H9 (cell line): ENCODE results near the gene MRI1. TPM values are rescaled to one million over a fixed set of nuclear protein-coding genes. Genes with fewer than 3 reads are reported as not detected.

ENCODE experiments used
- DNase-seq: peaks from one replicate; pipeline ENCODE4 v3.0.0-alpha.2; 2017
- H2AFZ ChIP-seq: one replicate; pipeline ENCODE4 v1.6.1; 2013; ENCODE audit warnings: mild to moderate bottlenecking, low read length, control low read depth, moderate library complexity
- H2AK5ac ChIP-seq: 2 replicates; pipeline ENCODE4 v1.6.1; 2013; ENCODE audit warnings: low read length, control low read depth, mixed read lengths; ENCODE audit not compliant: insufficient read length
- H2BK120ac ChIP-seq: one replicate; pipeline ENCODE4 v1.6.1; 2013; ENCODE audit warnings: low read depth, mild to moderate bottlenecking, low read length, control low read depth, inconsistent platforms; ENCODE audit not compliant: poor library complexity, severe bottlenecking
- H2BK12ac ChIP-seq: 2 replicates; pipeline ENCODE4 v1.6.1; 2013; ENCODE audit warnings: low read length, control low read depth, mixed read lengths, low read depth; ENCODE audit not compliant: insufficient read length
- H2BK15ac ChIP-seq: 2 replicates; pipeline ENCODE4 v1.6.1; 2013; ENCODE audit warnings: low read depth, low read length, control low read depth
- H2BK20ac ChIP-seq: one replicate; pipeline ENCODE4 v1.6.1; 2013; ENCODE audit warnings: low read depth, mild to moderate bottlenecking, low read length, control low read depth, inconsistent platforms; ENCODE audit not compliant: poor library complexity, severe bottlenecking
- H2BK5ac ChIP-seq: 2 replicates; pipeline ENCODE4 v1.6.1; 2013; ENCODE audit warnings: low read length, control low read depth, mixed read lengths; ENCODE audit not compliant: insufficient read length
- H3K14ac ChIP-seq: 2 replicates; pipeline ENCODE4 v1.6.1; 2013; ENCODE audit warnings: low read length, control low read depth; ENCODE audit not compliant: insufficient read depth
- H3K18ac ChIP-seq: 2 replicates; pipeline ENCODE4 v1.6.1; 2013; ENCODE audit warnings: low read depth, mild to moderate bottlenecking, mixed read lengths, low read length, control low read depth; ENCODE audit not compliant: insufficient read length
- H3K23ac ChIP-seq: 2 replicates; pipeline ENCODE4 v1.6.1; 2013; ENCODE audit warnings: low read length, control low read depth, mixed read lengths, low read depth; ENCODE audit not compliant: insufficient read length
- H3K23me2 ChIP-seq: 2 replicates; pipeline ENCODE4 v1.6.1; 2013; ENCODE audit warnings: low read depth, mild to moderate bottlenecking, mixed read lengths, low read length, control low read depth; ENCODE audit not compliant: insufficient read length, poor library complexity, severe bottlenecking
- H3K27ac ChIP-seq: 2 replicates; pipeline ENCODE4 v1.5.1; 2013; ENCODE audit warnings: low read length, control low read depth, mixed read lengths, low read depth; ENCODE audit not compliant: insufficient read length
- H3K27me3 ChIP-seq: 2 replicates; pipeline ENCODE4 v1.6.1; 2013; ENCODE audit warnings: low read length, control low read depth, inconsistent platforms; ENCODE audit not compliant: insufficient read depth
- H3K4ac ChIP-seq: 2 replicates; pipeline ENCODE4 v1.6.1; 2013; ENCODE audit warnings: low read depth, mild to moderate bottlenecking, control low read depth, inconsistent platforms, low read length, moderate library complexity
- H3K4me1 ChIP-seq: 2 replicates; pipeline ENCODE4 v1.6.1; 2013; ENCODE audit warnings: low read length, control low read depth, inconsistent platforms; ENCODE audit not compliant: insufficient read depth
- H3K4me2 ChIP-seq: 2 replicates; pipeline ENCODE4 v1.6.1; 2013; ENCODE audit warnings: low read length, control low read depth, mixed read lengths; ENCODE audit not compliant: insufficient read length, insufficient read depth
- H3K56ac ChIP-seq: 2 replicates; pipeline ENCODE4 v1.6.1; 2013; ENCODE audit warnings: low read depth, mild to moderate bottlenecking, mixed read lengths, low read length, control low read depth; ENCODE audit not compliant: insufficient read length
- H3K79me1 ChIP-seq: 2 replicates; pipeline ENCODE4 v1.6.1; 2013; ENCODE audit warnings: low read depth, mild to moderate bottlenecking, moderate library complexity, low read length, control low read depth, inconsistent platforms; ENCODE audit not compliant: insufficient read depth, poor library complexity, severe bottlenecking
- H3K79me2 ChIP-seq: 2 replicates; pipeline ENCODE4 v1.6.1; 2013; ENCODE audit warnings: low read length, control low read depth, inconsistent platforms; ENCODE audit not compliant: insufficient read depth
- H3K9ac ChIP-seq: 2 replicates; pipeline ENCODE4 v1.6.1; 2013; ENCODE audit warnings: low read length, control low read depth, mixed read lengths; ENCODE audit not compliant: insufficient read length; ENCODE audit errors: extremely low read depth
- H3K9me3 ChIP-seq: one replicate; pipeline ENCODE4 v1.6.1; 2013; ENCODE audit warnings: low read depth, low read length, inconsistent platforms; ENCODE audit not compliant: control insufficient read depth
- H3T11ph ChIP-seq: one replicate; pipeline ENCODE4 v1.6.1; 2013; ENCODE audit warnings: mild to moderate bottlenecking, low read length, control low read depth, inconsistent platforms
- H4K20me1 ChIP-seq: one replicate; pipeline ENCODE4 v1.6.1; 2013; ENCODE audit not compliant: control insufficient read depth, insufficient read length, insufficient read depth
- H4K5ac ChIP-seq: 2 replicates; pipeline ENCODE4 v1.6.1; 2013; ENCODE audit warnings: low read depth, mild to moderate bottlenecking, mixed read lengths, low read length, control low read depth; ENCODE audit not compliant: insufficient read length
- H4K8ac ChIP-seq: replicated peaks from 2 replicates; pipeline ENCODE4 v1.6.1; 2013; ENCODE audit warnings: low read length, control low read depth, mixed read lengths, low read depth; ENCODE audit not compliant: insufficient read length
- H4K91ac ChIP-seq: 2 replicates; pipeline ENCODE4 v1.6.1; 2013; ENCODE audit warnings: low read depth, mild to moderate bottlenecking, moderate library complexity, mixed read lengths, low read length, control low read depth; ENCODE audit not compliant: insufficient read length
- H3K27ac Mint-ChIP-seq, 3 experiments: 2 replicates in 2 of 3; 3 replicates in 1 of 3; pipeline ENCODE4 v1.8.0; 2020 to 2021; ENCODE audit warnings: mixed read lengths in 3 of 3, mild to moderate bottlenecking in 1 of 3, moderate library complexity in 1 of 3
- H3K27me3 Mint-ChIP-seq: 2 replicates; pipeline ENCODE4 v1.8.0; 2021; ENCODE audit warnings: low read depth, mild to moderate bottlenecking, moderate library complexity, mixed read lengths
- H3K36me3 Mint-ChIP-seq, 3 experiments: 2 replicates in 2 of 3; 3 replicates in 1 of 3; pipeline ENCODE4 v1.8.0; 2020 to 2021; ENCODE audit warnings: low read depth in 3 of 3, mixed read lengths in 3 of 3; ENCODE audit not compliant: insufficient read depth in 1 of 3
- H3K4me1 Mint-ChIP-seq, 2 experiments: 2 replicates each; pipeline ENCODE4 v1.8.0; 2020; ENCODE audit warnings: mixed read lengths in 2 of 2
- H3K4me3 Mint-ChIP-seq, 2 experiments: 2 replicates in 1 of 2; 3 replicates in 1 of 2; pipeline ENCODE4 v1.8.0; 2020 to 2021; ENCODE audit warnings: mild to moderate bottlenecking in 2 of 2, mixed read lengths in 2 of 2, moderate library complexity in 1 of 2
- H3K9me3 Mint-ChIP-seq, 2 experiments: 2 replicates in 1 of 2; 3 replicates in 1 of 2; pipeline ENCODE4 v1.8.0; 2020; ENCODE audit warnings: mild to moderate bottlenecking in 2 of 2, mixed read lengths in 2 of 2, moderate library complexity in 1 of 2
- CTCF ChIP-seq: fragments of 200-600 bp; sonication (generic); conservative IDR thresholded peaks from 3 replicates; pipeline ENCODE4 v1.8.0; 2021; ENCODE audit warnings: antibody characterized with exemption, mild to moderate bottlenecking
- WGBS: extraction: QIAGEN DNeasy Blood & Tissue Kit; methylation state at CpG from one replicate; pipeline ENCODE4 v1.1.7; 2013; ENCODE audit warnings: missing lambda C conversion rate, low lambda C conversion rate, mixed read lengths; ENCODE audit not compliant: insufficient read length; ENCODE audit errors: extremely low coverage; 5-methylcytosine and 5-hydroxymethylcytosine counted together
- total RNA-seq: library from RNA; stranded (reverse); gene quantifications from 2 replicates; pipeline ENCODE4 v1.2.1, GENCODE V29; 2021

MRI1 gene
- total RNA-seq, 1 experiment from 2014 or later: 19.5 TPM

- H3K36me3 Mint-ChIP-seq: peaks cover 2 to 9% (median 4%) of the 10 kb centered on the region in 3 experiments; a peak in 5 of 7 replicates
- no CpG with 5 or more reads among the region's 8 CpGs for WGBS
- no peaks in the 10 kb centered on the region for H3K79me1 ChIP-seq
Observed at GRCh38 chr19:13732337-13732736, 32.0 kb upstream of the MRI1 start.

More at GRCh38 chr19:13732337-13732736, 32.0 kb upstream of the MRI1 start:
- Histone ChIP-seq H3T11ph (no peak overlapping the region), H2BK15ac (no peak overlapping the region), H3K23ac (no peak overlapping the region), H3K4me2 (peak overlapping the region; percentile 95), H3K27me3 (no peaks in the 10 kb centered on the region), H3K14ac (no peak overlapping the region), H4K20me1 (no peaks in the 10 kb centered on the region), H4K5ac (no peak overlapping the region), H2BK120ac (no peak overlapping the region), H3K4me1 (no peaks in the 10 kb centered on the region), H3K23me2 (peaks cover 6% of the 10 kb centered on the region), H3K56ac (no peak overlapping the region), H4K91ac (no peak overlapping the region), H2BK12ac (no peak overlapping the region), H3K79me2 (no peaks in the 10 kb centered on the region), H3K27ac (no peak overlapping the region), H3K4ac (no peak overlapping the region), H3K9ac (peak overlapping the region; percentile 95), H3K9me3 (no peaks in the 10 kb centered on the region), H2AFZ (no peak overlapping the region), H2BK5ac (no peak overlapping the region), H4K8ac (no peak overlapping the region), H2BK20ac (no peak overlapping the region), H3K18ac (no peak overlapping the region), H2AK5ac (no peak overlapping the region)
- Mint-ChIP-seq H3K4me1 (peaks cover 11 to 12% of the 10 kb centered on the region in 2 experiments), H3K4me3 (peak overlapping the region; percentile 57 to 79), H3K27ac (no peak overlapping the region; a peak in 1 of 7 replicates), H3K9me3 (no peaks in the 10 kb centered on the region), H3K27me3 (no peaks in the 10 kb centered on the region)
- TF ChIP-seq CTCF: no peak
- DNase-seq: no peak
